Measurements from ENCODE around the gene EPHA3.

EPHA3 gene
- 0 to 0.19 (median 0.05) reads per million in 3 experiments for total RNA-seq

- DNase-seq, result peak; percentile 32
Measured at GRCh38 chr3:89107461-89108290, at the start of gene EPHA3. EPHA3 (plus strand) TSS chr3:89107621; CDS start chr3:89107749, 128 bp downstream.

DNA sequence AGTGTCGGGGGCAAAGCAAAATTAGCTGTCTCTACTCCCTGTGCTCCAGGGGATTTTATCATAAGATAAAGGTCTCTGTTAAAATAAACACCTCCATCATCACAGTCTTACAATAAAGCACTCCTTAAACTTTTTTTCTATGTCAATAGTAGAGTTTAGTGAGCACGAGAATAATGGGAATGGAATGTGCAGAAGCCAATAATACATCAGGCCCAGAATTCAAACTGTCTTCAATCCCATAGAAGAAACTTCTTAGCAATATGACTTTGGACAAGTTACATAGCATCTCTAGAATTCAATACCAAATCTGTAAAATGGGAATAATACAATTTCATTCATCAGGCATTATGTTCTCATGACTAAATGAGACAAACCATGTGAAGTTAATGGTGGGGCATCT, 49.0 kb upstream of the EPHA3 start:
- no peak for DNase-seq

GRCh38 chr3:89059211-89059925, 48.1 kb upstream of the EPHA3 start:
- DNase-seq, result no peak

DNA sequence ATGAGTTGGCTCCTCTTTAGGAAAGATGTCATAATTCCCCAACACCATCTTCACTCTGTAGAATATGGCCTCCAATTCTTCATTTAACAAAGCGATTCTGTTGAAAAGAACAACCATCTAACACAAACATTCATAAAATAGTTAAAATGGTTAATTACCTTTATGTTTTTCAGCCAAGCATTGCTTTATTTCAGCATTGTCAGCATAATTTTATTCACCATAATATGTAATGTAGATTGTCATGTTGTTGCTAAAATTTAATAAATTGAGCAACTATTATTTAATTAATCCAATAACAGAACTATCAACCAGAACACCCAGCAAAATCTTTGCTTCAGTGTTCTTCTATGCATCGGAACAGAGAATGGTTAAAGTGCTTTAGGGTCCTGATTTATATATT, 46.2 kb upstream of the EPHA3 start:
- no peak for DNase-seq

DNA sequence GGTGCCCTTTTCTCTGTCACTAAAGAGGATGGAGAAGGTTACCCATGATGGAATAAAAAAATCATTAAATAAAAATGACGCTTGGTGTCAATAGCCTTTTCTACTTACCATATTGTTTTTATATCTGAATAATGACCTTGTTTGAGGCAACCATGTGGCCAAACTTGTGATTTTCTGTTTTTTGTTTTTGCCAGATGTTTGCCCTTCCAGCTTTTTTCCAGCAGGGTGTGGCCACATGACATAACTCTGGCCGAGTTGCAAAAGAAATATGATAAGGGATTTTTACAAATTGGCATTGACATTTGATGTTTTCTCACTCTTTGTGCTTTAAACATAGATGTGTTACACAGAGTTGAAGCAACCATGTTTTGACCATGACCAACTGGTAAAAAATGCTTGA, 39.7 kb upstream of the EPHA3 start:
- no peak for DNase-seq

DNA sequence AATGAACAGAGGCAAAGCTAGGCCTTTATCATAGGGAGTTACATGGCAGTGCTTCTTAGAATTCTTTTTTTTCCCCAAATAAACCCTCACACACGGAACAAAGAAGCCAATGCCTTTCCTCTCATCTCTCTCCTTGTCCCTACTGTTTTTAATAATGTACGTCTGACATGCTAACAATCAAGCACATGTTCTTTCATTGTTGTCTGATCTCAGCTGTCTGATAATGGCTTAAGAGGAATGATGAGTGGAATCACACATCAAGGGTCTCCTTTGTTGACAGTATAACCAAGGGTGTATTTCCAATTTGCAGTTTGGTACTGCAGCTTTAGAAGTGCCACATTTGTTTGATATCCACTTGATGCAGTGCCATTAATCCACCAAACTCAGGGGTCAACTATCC, 34.8 kb upstream of the EPHA3 start:
- no peak for DNase-seq

- DNase-seq, result no peak
Measured at GRCh38 chr3:89079944-89080343, 27.5 kb upstream of the EPHA3 start.

- no peak for DNase-seq
Measured at GRCh38 chr3:89087851-89088250, 19.6 kb upstream of the EPHA3 start.

GRCh38 chr3:89098173-89098572, 9.2 kb upstream of the EPHA3 start:
- DNase-seq, result no peak

DNA sequence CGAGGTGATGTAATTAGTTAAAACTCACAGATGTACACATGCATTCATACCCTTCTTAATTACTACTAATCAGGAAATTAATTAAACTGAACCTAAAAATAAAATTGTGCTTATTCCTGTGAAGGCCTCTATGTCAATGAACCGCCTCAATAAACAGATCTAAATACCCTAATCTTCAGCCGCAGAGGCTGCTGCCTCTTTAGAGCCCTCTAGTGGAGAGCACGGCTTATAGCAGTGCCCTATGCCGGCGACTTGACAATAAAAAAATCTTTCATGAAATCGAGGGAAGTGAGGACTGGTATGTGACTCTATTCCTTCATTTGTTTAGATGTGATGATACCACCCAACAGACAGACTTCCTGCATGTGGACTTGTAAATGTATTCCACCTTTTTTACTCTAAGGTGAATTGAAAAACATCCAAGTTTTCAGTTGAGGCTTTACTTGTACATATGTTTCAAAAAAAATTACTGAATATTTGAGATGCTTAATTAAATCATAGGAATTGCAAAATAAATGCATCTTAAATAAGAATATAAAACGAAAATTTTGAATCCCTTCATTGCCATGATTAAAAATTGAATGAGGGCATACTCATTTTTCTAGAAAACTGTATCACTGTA, 8.3 kb upstream of the EPHA3 start:
- peak; percentile 22 for DNase-seq

DNA sequence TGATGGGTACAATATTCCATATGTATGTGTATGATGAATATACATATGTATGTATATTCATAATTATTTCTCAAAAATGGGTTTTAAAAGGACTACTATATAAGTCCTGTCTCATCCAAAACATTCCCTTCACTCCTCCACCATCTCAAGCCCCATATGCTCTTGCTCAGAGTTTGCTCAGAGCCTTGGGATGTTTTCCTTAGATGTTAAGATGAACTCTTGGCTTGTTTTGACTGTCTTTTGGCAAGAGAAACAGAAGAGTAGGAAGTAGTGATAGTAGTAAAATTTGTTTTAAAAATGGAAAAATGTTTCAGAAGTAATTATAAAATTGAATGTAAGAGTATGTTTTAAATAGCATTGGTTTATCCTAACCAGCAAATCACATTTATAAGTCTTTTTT, 6.2 kb upstream of the EPHA3 start:
- no peak for DNase-seq

GRCh38 chr3:89101921-89102320, 5.5 kb upstream of the EPHA3 start:
- no peak for DNase-seq

GRCh38 chr3:89104499-89104898, 2.9 kb upstream of the EPHA3 start:
- no peak for DNase-seq

- no peak for DNase-seq
Measured at GRCh38 chr3:89105503-89105902, 1.9 kb upstream of the EPHA3 start.

DNA sequence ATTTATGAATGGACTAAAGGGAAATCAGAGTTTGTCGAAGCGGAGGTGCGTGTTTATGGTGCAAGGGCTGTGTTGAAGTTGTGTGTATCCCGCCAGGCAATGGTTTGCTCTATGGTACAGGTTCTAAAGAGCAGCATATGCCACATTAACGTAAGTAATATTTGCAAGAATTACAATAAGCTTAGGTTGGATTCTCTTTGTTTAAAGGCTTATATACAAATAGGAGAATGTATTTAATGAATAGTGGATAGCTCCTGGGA, 800 bp downstream of the EPHA3 start:
- no peak for DNase-seq

DNA sequence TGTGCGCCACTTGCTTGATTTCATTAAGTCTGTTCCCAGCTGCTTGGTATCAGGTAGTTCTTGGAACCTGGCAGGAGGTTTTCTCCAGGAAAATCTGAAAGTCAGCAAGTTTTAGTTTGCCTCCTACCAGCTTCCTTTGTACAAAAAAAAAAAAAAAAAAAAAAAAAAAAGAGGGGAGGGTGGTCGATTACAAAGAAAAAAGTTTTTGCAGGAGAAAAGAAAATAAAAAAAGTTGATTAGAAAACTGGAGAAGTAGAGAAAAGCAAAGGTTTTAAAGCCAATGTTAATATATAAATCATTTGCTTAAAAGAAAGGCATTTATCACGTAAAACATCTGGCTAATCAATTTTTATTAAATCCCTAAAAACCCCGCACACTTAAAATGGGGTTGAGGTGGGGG, 5.9 kb downstream of the EPHA3 start:
- DNase-seq, result no peak

DNA sequence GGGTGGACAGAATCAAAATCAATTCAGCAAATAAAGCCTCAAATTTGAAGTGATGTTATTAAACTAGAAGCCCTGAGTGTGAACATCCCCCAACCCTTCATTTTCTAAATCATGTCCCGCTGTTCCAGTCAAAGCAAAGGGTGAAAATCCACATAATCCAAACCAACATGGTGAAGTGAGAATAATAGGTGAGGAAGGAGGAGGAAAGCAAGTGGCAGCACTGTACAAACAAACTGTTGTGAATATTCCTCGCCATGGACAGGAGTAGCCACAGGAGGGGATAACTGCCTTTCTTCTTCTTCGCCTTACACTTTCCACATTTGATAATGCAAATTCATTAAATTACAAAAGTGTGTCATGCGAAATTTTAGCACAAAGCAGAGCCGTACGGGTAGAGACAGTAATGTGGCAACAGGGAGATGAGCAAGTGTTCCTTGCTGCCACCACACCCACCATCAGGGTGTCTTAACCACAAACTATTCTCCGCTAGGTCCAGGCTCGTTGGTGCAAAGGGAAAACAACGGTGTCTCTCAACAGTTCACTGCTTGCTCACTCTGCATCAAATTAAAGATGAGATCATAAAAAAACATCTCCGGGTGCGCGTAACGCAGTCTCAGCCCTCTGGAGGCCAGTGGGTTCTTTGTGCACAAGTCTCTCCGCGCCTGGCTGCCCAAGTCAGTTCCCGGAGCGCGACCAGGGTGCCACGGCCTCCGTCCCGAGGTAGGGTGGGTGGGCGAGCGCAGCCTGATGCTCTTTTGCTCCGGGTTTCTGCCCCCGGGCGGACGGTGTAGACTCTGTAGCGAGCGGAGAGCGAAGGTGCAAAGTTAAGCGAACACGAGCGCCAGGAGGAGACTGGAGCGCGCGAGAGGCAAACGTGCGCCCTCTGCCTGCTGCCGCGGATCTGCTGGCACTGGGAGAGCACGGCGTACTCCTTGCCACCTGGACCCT, 6.7 kb downstream of the EPHA3 start:
- peak; percentile 2 for DNase-seq

- DNase-seq, result no peak
Measured at GRCh38 chr3:89114841-89115223, 7.4 kb downstream of the EPHA3 start.

- DNase-seq, result no peak
Measured at GRCh38 chr3:89116476-89116875, 9.1 kb downstream of the EPHA3 start.

- no peak for DNase-seq
Measured at GRCh38 chr3:89138048-89138447, 30.6 kb downstream of the EPHA3 start.

- DNase-seq, result no peak
Measured at GRCh38 chr3:89139870-89140269, 32.4 kb downstream of the EPHA3 start.

GRCh38 chr3:89144080-89144479, 36.7 kb downstream of the EPHA3 start:
- DNase-seq, result no peak

DNA sequence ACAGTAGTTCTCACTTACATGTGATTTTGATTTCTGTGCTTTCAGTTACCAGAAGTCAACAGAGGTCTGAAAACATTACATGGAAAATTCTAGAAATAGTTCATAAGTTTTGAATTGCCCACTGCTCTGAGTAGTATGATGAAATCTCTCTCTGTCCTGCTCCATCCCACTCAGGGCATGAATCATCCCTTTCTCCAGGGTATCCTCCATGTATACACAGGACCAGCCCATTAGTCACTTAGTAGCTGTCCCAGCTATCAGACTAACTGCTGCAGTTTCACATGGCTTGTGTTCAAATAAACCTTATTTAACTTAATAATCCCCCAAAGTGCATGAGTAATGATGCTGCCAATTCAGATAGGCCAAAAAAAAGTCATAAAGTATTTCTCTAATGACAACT, 38.6 kb downstream of the EPHA3 start:
- no peak for DNase-seq
